Measurements from ENCODE around the gene DEAF1.

DEAF1 gene

GRCh38 chr11:704228-704674 is 9.2 kb upstream of the DEAF1 start:
- TF ChIP-seq, protein P1, sequence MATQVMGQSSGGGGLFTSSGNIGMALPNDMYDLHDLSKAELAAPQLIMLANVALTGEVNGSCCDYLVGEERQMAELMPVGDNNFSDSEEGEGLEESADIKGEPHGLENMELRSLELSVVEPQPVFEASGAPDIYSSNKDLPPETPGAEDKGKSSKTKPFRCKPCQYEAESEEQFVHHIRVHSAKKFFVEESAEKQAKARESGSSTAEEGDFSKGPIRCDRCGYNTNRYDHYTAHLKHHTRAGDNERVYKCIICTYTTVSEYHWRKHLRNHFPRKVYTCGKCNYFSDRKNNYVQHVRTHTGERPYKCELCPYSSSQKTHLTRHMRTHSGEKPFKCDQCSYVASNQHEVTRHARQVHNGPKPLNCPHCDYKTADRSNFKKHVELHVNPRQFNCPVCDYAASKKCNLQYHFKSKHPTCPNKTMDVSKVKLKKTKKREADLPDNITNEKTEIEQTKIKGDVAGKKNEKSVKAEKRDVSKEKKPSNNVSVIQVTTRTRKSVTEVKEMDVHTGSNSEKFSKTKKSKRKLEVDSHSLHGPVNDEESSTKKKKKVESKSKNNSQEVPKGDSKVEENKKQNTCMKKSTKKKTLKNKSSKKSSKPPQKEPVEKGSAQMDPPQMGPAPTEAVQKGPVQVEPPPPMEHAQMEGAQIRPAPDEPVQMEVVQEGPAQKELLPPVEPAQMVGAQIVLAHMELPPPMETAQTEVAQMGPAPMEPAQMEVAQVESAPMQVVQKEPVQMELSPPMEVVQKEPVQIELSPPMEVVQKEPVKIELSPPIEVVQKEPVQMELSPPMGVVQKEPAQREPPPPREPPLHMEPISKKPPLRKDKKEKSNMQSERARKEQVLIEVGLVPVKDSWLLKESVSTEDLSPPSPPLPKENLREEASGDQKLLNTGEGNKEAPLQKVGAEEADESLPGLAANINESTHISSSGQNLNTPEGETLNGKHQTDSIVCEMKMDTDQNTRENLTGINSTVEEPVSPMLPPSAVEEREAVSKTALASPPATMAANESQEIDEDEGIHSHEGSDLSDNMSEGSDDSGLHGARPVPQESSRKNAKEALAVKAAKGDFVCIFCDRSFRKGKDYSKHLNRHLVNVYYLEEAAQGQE (IDR thresholded peaks at IDR 0.05; ENCODE audit: insufficient read depth in 1 of 2, low read depth in 2 of 2, low read length in 2 of 2), result no peak
- TF ChIP-seq SIN3A (IDR thresholded peaks at IDR 0.05; ENCODE audit: borderline replicate concordance, insufficient read depth, low read length), result no peak
- no peak for TF ChIP-seq POLR2AphosphoS5 (IDR thresholded peaks at IDR 0.05; ENCODE audit: low read depth, low read length)
- TF ChIP-seq TAF1 (IDR thresholded peaks at IDR 0.05; ENCODE audit: borderline replicate concordance, insufficient read depth, low read length), result no peak
- no peak for TF ChIP-seq FOXP2 (optimal IDR thresholded peaks at IDR 0.05; ENCODE audit: borderline replicate concordance, extremely low read depth, extremely low read length, insufficient read depth)

DNA sequence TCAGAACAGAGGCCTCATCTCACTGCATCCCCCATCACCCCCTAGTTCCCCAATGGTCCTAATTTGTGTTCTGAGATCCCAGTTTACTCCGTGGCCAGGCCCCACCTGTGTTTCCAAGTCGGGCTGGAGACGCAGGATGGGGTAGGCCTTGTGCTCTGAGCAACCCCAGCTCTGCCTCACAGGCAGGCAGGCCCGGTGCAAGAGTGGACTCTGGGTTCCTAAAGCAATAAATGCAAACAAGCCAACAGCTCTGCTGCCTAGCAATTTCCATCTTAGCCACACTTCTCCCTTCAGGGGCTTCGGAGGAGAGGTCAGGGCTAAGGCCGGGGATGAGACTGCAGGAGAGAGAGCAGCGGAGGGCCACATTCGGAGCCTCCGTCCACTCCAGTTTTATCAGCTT is 8.5 kb upstream of the DEAF1 start:
- TF ChIP-seq TAF1 (IDR thresholded peaks at IDR 0.05; ENCODE audit: borderline replicate concordance, insufficient read depth, low read length) (no peak), FOXP2 (optimal IDR thresholded peaks at IDR 0.05; ENCODE audit: borderline replicate concordance, extremely low read depth, extremely low read length, insufficient read depth) (no peak), POLR2AphosphoS5 (IDR thresholded peaks at IDR 0.05; ENCODE audit: low read depth, low read length) (no peak), SIN3A (IDR thresholded peaks at IDR 0.05; ENCODE audit: borderline replicate concordance, insufficient read depth, low read length) (no peak)
- TF ChIP-seq, protein P1 (IDR thresholded peaks at IDR 0.05; ENCODE audit: insufficient read depth in 1 of 2, low read depth in 2 of 2, low read length in 2 of 2), result no peak

GRCh38 chr11:702462-703461 is 7.7 kb upstream of the DEAF1 start:
- TF ChIP-seq, protein P1 (IDR thresholded peaks at IDR 0.05; ENCODE audit: insufficient read depth in 1 of 2, low read depth in 2 of 2, low read length in 2 of 2), result no peak
- TF ChIP-seq TAF1 (IDR thresholded peaks at IDR 0.05; ENCODE audit: borderline replicate concordance, insufficient read depth, low read length), result no peak
- no peak for TF ChIP-seq SIN3A (IDR thresholded peaks at IDR 0.05; ENCODE audit: borderline replicate concordance, insufficient read depth, low read length)
- no peak for TF ChIP-seq FOXP2 (optimal IDR thresholded peaks at IDR 0.05; ENCODE audit: borderline replicate concordance, extremely low read depth, extremely low read length, insufficient read depth)
- TF ChIP-seq POLR2AphosphoS5 (IDR thresholded peaks at IDR 0.05; ENCODE audit: low read depth, low read length), result no peak

DNA sequence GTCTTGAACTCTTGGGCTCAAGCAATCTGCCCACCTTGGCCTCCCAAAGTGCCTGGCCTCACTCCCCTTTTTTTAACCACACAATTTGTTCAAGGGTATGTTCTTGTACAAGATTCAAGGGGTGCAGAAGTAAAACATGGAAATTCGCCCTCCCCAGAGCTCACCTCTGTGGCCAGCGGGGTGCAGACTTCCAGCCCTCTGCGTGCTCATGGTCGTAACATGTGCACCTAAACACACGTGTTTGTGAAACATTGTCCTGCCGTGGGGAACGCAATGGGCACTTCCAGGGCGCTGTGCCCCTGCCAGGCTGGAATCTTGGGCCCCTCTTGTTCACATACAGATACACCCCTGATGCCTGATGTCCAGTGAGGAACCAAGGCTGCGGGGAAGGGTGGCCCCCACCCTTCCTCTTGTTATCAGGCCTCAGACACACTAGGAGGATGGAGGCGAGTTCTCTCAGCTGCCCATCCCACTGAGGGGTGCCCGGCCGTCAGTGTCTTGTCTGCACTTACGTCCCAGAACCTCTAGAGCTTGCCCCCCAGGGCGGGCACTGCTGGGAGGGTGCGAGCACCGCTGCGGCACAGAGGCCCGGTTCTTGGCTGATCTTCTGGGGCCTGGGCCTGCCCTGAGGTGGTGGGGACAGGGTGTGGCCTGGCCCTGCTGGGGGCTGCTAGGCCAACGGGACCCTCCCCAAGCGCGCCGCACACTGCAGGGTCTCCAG is 6.9 kb upstream of the DEAF1 start:
- no peak for TF ChIP-seq SIN3A (IDR thresholded peaks at IDR 0.05; ENCODE audit: borderline replicate concordance, insufficient read depth, low read length)
- TF ChIP-seq TAF1 (IDR thresholded peaks at IDR 0.05; ENCODE audit: borderline replicate concordance, insufficient read depth, low read length), result no peak
- TF ChIP-seq POLR2AphosphoS5 (IDR thresholded peaks at IDR 0.05; ENCODE audit: low read depth, low read length), result no peak
- TF ChIP-seq, protein P1 (IDR thresholded peaks at IDR 0.05; ENCODE audit: insufficient read depth in 1 of 2, low read depth in 2 of 2, low read length in 2 of 2), result no peak
- TF ChIP-seq FOXP2 (optimal IDR thresholded peaks at IDR 0.05; ENCODE audit: borderline replicate concordance, extremely low read depth, extremely low read length, insufficient read depth), result no peak

Data from PFSK-1 (cell line).